ENCODE measurements around the gene CABP1. TPM values are rescaled to one million over a fixed set of nuclear protein-coding genes. Genes with fewer than 3 reads are reported as not detected.

CABP1 gene
- total and polyA plus RNA-seq, 10 of the 15 experiments (the other 5 are each of a cell fraction or from before 2014, with no cell fraction given): 0.16 to 2.4 (median 0.80) TPM; not detected in 2

DNA sequence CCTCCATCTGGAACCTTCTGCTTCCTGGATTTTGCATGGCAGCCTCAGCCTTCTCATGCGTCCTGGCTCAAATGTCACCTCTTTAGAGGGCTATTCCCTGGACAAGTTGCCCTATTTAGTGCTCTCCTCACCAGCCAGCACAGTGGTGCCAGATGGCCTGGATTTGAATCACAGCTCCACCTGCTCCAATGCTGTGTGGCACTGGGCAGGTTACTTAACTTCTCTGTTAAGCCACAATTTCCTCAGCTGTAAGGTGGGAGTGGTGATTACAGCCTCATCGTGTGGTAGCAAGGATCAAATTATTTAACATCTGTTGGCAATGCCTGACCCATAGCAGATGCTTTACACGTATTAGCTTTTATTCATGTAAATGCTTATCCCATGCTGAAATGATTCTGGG lies 42.6 kb upstream of the CABP1 start:
- DNase-seq (ENCODE audit: low read depth, low spot score) (no peak), FAIRE-seq (no peak), ATAC-seq (no peak)
- in situ Hi-C loops (cut with MboI): no loop called here
- RAD21 ChIA-PET (ENCODE audit: unreplicated experiment): no interaction called here
- POLR2A ChIA-PET: no interaction called here
- CTCF ChIA-PET: interaction anchor here (0.6 kb wide), 1 partner anchor 44 kb away, joined by 3 read pairs; no protein-coding TSS in a partner anchor
- Histone ChIP-seq H2AFZ (ENCODE audit: control insufficient read depth, low read depth, low read length) (no peak overlapping the region), H3K4me1 (ENCODE audit: control insufficient read depth, insufficient read depth, low read length) (no peaks in the 10 kb centered on the region), H4K20me1 (ENCODE audit: control insufficient read depth, insufficient read depth) (peaks cover 2% of the 10 kb centered on the region; the same call in 1 of the 2 replicates), H3K9me3 (replicated peaks; ENCODE audit: control insufficient read depth, insufficient read depth, low read length) (no peaks in the 10 kb centered on the region), H3K36me3 (ENCODE audit: control insufficient read depth in 2 of 2, insufficient read depth in 2 of 2, low read length in 1 of 2) (no peaks in the 10 kb centered on the region), H3K4me3 (no peak overlapping the region), H3K9ac (ENCODE audit: control insufficient read depth, insufficient read depth, low read length) (no peak overlapping the region), H3K79me2 (ENCODE audit: control insufficient read depth, insufficient read depth, low read length) (no peaks in the 10 kb centered on the region), H3K4me2 (ENCODE audit: control insufficient read depth, insufficient read depth) (no peak overlapping the region), H3K27me3 (replicated peaks in 1 of 2; ENCODE audit: control insufficient read depth in 2 of 2, insufficient read depth in 2 of 2, low read length in 1 of 2) (peaks cover 0 to 3% of the 10 kb centered on the region in 2 experiments; a peak in 2 of 4 replicates), H3K27ac (ENCODE audit: control insufficient read depth, insufficient read depth) (no peak overlapping the region)
- WGBS (ENCODE audit: insufficient coverage, insufficient replicate concordance, low lambda C conversion rate, missing lambda C conversion rate): 22% methylated on average over 3 of the region's 3 CpGs
- SMC1A ChIA-PET (ENCODE audit: uncharacterized antibody, unreplicated experiment): no interaction called here
- intact Hi-C loops (cut with micrococcal nuclease; ENCODE audit: unreplicated experiment): no loop called here
- TF ChIP-seq MEF2B (IDR thresholded peaks at IDR 0.05; ENCODE audit: partially characterized antibody, poor library complexity, severe bottlenecking) (no peak), HDAC6 (IDR thresholded peaks at IDR 0.05; ENCODE audit: unreplicated experiment) (no peak)
- BruUV-seq (replicated peaks): no TSS peak

DNA sequence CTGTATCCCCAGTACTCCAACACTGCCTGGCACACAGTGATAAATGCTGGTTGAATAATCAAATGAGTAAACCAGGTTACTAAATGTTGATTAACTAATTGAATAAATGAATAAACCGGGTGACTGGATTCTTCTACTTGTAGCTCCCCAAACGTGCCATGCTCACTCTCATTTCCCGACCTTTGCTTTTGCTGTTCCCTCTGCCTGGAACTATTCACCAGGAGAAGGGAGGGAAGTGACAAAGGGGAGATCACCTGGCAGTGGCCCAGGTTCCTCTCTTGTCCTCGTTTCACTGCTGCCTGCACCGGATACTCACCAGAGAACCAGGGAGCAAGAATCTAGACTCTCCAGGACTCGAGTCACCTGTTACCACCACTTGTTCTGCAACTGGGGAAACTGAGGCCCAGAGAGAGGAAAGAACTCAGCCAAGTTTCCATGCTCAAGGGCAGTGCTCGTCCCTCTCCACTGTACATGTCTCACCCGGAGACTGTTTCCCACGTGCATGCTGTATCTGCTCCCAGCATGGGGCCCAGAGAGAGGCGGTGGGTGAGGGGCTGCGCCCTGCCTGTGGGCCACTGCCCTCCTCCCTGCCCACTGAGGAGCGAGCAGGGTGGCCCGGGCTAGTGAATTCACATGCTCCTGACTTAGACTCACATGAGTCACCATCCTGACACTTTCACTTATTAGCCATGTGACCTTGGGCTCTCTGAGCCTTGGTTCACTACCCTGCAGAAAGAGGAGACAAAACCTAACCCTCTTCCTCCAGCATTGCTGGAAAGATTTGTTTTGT lies 41.6 kb upstream of the CABP1 start:
- Histone ChIP-seq H3K4me1 (ENCODE audit: control insufficient read depth, insufficient read depth, low read length) (no peaks in the 10 kb centered on the region), H3K9me3 (replicated peaks; ENCODE audit: control insufficient read depth, insufficient read depth, low read length) (no peaks in the 10 kb centered on the region), H3K4me2 (ENCODE audit: control insufficient read depth, insufficient read depth) (no peak overlapping the region), H4K20me1 (ENCODE audit: control insufficient read depth, insufficient read depth) (peaks cover 2% of the 10 kb centered on the region; the same call in 1 of the 2 replicates), H3K9ac (ENCODE audit: control insufficient read depth, insufficient read depth, low read length) (no peak overlapping the region), H3K27me3 (replicated peaks in 1 of 2; ENCODE audit: control insufficient read depth in 2 of 2, insufficient read depth in 2 of 2, low read length in 1 of 2) (peaks cover 0 to 3% of the 10 kb centered on the region in 2 experiments; a peak in 2 of 4 replicates), H3K79me2 (ENCODE audit: control insufficient read depth, insufficient read depth, low read length) (no peaks in the 10 kb centered on the region), H2AFZ (ENCODE audit: control insufficient read depth, low read depth, low read length) (no peak overlapping the region; the same call in 1 of the 2 replicates), H3K4me3 (no peak overlapping the region), H3K36me3 (ENCODE audit: control insufficient read depth in 2 of 2, insufficient read depth in 2 of 2, low read length in 1 of 2) (no peaks in the 10 kb centered on the region), H3K27ac (ENCODE audit: control insufficient read depth, insufficient read depth) (no peak overlapping the region)
- ChIA-PET SMC1A (ENCODE audit: uncharacterized antibody, unreplicated experiment) (no interaction called here), POLR2A (no interaction called here), CTCF (interaction anchor here (1.1 kb wide), 1 partner anchor 48 kb away, joined by 3 read pairs; no protein-coding TSS in a partner anchor), RAD21 (ENCODE audit: unreplicated experiment) (no interaction called here)
- no TSS peak for BruUV-seq (replicated peaks)
- TF ChIP-seq RUNX3 (IDR thresholded peaks at IDR 0.05; ENCODE audit: low read length) (no peak), BHLHE40 (IDR thresholded peaks at IDR 0.05; ENCODE audit: borderline replicate concordance in 1 of 2, low read depth in 2 of 2, low read length in 1 of 2) (peak in 1 of 2 experiments; percentile 49; a peak in 1 of 4 replicates)
- peak; percentile 86 for ATAC-seq
- in situ Hi-C loops (cut with MboI): no loop called here
- WGBS (ENCODE audit: insufficient coverage, insufficient replicate concordance, low lambda C conversion rate, missing lambda C conversion rate): 39% methylated on average over 13 of the region's 13 CpGs
- FAIRE-seq: no peak
- no peak for DNase-seq (ENCODE audit: low read depth, low spot score)
- intact Hi-C loops (cut with micrococcal nuclease; ENCODE audit: unreplicated experiment): no loop called here
